PC-3 (cell line): ENCODE data around the gene SP7.

Experiments used
- EZH2 ChIP-seq: fragments of 300-600 bp; sonication (generic); IDR thresholded peaks from one replicate; pipeline ENCODE4 v1.6.1; 2017; ENCODE audit warnings: antibody characterized with exemption, mild to moderate bottlenecking, low read length; ENCODE audit not compliant: unreplicated experiment
- TF ChIP-seq, protein P1 (sequence below): fragments of 300-600 bp; sonication (generic); conservative IDR thresholded peaks from 2 replicates; pipeline ENCODE4 v1.5.1; 2017; ENCODE audit warnings: antibody characterized with exemption, low read depth, mild to moderate bottlenecking, low read length

DNA sequence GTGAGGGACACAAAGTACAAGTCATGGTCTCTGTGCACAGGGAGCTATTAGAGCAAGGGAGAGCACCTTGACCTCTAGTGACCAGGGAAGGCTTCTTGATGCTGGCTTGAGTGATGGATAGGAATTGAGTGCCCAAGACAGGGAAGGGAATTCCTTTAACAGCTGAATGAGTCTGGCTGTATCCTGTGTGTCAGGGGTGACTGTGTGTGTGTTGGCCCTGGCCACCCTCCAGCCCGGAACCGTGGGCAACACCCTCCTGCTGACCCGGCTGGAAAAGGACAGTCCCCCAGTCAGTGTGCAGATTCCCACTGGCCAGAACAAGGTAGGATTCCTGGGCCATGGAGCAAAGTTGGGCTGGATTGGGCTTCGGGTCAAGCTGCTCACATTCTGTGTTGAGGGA is 46.3 kb downstream of the SP7 start:
- TF ChIP-seq, protein P1, sequence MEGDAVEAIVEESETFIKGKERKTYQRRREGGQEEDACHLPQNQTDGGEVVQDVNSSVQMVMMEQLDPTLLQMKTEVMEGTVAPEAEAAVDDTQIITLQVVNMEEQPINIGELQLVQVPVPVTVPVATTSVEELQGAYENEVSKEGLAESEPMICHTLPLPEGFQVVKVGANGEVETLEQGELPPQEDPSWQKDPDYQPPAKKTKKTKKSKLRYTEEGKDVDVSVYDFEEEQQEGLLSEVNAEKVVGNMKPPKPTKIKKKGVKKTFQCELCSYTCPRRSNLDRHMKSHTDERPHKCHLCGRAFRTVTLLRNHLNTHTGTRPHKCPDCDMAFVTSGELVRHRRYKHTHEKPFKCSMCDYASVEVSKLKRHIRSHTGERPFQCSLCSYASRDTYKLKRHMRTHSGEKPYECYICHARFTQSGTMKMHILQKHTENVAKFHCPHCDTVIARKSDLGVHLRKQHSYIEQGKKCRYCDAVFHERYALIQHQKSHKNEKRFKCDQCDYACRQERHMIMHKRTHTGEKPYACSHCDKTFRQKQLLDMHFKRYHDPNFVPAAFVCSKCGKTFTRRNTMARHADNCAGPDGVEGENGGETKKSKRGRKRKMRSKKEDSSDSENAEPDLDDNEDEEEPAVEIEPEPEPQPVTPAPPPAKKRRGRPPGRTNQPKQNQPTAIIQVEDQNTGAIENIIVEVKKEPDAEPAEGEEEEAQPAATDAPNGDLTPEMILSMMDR, result no peak
- TF ChIP-seq EZH2, result no peak
